Coronary artery (tissue), 2 donors: ENCODE data around the gene PCNX2.

ENCODE experiments used
- DNase-seq: peaks from one replicate; pipeline ENCODE4 v3.0.0-alpha.2; 2017; ENCODE audit warnings: low spot score
- H3K27ac ChIP-seq, 2 donors: fragments of 200-600 bp; sonication (generic); one replicate each; pipeline ENCODE4 v1.5.1; 2016 to 2019
- H3K4me3 ChIP-seq: fragments of 200-600 bp; sonication (generic); 2 replicates; pipeline ENCODE4 v1.5.1; 2016; ENCODE audit warnings: mild to moderate bottlenecking, moderate library complexity
- CTCF ChIP-seq: fragments of 200-600 bp; sonication (generic); IDR thresholded peaks from one replicate; pipeline ENCODE4 v1.5.1; 2019; ENCODE audit warnings: antibody characterized with exemption

The PCNX2 gene

GRCh38 chr1:233122779-233123178 lies 172.7 kb downstream of the PCNX2 start:
- TF ChIP-seq CTCF: no peak
- H3K27ac ChIP-seq: no peak overlapping the region
- no peak overlapping the region for H3K4me3 ChIP-seq
- no peak for DNase-seq

GRCh38 chr1:233121947-233122559 lies 173.5 kb downstream of the PCNX2 start:
- no peak overlapping the region for H3K27ac ChIP-seq

GRCh38 chr1:233114860-233115259 lies 180.7 kb downstream of the PCNX2 start:
- no peak overlapping the region for H3K27ac ChIP-seq
- H3K4me3 ChIP-seq: no peak overlapping the region
- DNase-seq: no peak
- no peak for TF ChIP-seq CTCF

More at GRCh38 chr1:233121947-233122559, 173.5 kb downstream of the PCNX2 start:
- H3K4me3 ChIP-seq: no peak overlapping the region
- no peak for DNase-seq
- TF ChIP-seq CTCF: no peak

- peak overlapping the region in 1 of 2 donors; percentile 24 for H3K27ac ChIP-seq
- no peak for DNase-seq
- H3K4me3 ChIP-seq: no peak overlapping the region
- no peak for TF ChIP-seq CTCF
Measured at GRCh38 chr1:233114159-233114558, 181.4 kb downstream of the PCNX2 start.

- H3K4me3 ChIP-seq: peak overlapping the region; percentile 33
- no peak for TF ChIP-seq CTCF
- H3K27ac ChIP-seq: peak overlapping the region; percentile 0 to 73
- DNase-seq: peak; percentile 87
Measured at GRCh38 chr1:233113009-233113879, 182.3 kb downstream of the PCNX2 start.

GRCh38 chr1:233112186-233113008 lies 183.1 kb downstream of the PCNX2 start:
- TF ChIP-seq CTCF: no peak
- DNase-seq: no peak
- Histone ChIP-seq H3K27ac (peak overlapping the region; percentile 0 to 73), H3K4me3 (peak overlapping the region; percentile 33)
